ENCODE measurements around the gene TUB.

TUB gene

DNA sequence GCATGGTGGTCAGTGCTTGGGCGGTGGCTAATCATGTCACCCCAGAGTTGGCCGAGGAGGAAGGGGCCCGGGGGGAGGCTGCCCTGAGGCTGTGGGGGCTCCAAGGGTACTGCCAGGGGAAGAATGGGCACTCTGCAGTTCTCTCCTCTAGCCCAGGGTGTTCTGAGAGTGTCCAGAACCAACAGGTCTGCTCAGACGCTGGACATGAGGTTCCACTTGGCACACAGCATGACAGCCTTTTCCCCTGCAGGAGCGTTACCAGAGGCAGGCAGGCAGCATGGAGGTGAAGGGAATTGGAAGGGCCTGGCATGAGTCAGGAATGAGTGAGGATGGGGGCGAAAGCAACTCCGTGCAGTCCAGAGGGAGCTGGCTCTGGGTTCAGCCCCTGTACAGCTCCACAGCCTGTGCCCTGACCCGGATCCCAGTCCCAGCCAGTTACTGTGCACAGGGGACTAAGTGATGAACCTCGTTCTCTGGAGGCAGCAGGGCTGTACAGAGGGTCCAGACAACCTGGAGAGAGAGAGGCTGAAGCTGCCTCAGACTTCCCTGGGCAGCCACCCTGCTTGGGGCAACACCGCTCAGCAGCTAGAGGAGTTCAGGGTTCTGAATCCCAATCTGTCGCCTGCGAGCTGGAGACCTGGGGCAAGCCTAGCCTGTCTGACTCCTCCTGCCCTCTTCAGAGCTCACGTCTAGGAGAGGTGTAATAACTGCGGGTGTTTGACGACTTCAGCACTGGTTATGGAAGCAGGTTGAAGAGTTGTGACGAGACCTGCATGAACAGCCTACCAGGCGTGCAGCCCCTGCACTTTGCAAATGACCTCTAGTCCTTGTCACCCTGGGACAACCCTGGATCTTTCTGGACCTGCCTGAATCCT is 14.7 kb upstream of the TUB start:
- no peak overlapping the region for H3K9ac ChIP-seq (ENCODE audit: low read depth, low read length)
- no peak overlapping the region for H3K4me3 ChIP-seq (ENCODE audit: low read depth, low read length)
- H3K27me3 ChIP-seq (ENCODE audit: control insufficient read depth, insufficient read depth, low read length): peaks cover 6% of the 10 kb centered on the region
- H3K9me3 ChIP-seq (ENCODE audit: control insufficient read depth, insufficient read depth, low read length): no peaks in the 10 kb centered on the region
- H3K4me1 ChIP-seq (ENCODE audit: control insufficient read depth, insufficient read depth, low read length): no peaks in the 10 kb centered on the region
- H3K36me3 ChIP-seq (ENCODE audit: control insufficient read depth, insufficient read depth, low read length): no peaks in the 10 kb centered on the region

DNA sequence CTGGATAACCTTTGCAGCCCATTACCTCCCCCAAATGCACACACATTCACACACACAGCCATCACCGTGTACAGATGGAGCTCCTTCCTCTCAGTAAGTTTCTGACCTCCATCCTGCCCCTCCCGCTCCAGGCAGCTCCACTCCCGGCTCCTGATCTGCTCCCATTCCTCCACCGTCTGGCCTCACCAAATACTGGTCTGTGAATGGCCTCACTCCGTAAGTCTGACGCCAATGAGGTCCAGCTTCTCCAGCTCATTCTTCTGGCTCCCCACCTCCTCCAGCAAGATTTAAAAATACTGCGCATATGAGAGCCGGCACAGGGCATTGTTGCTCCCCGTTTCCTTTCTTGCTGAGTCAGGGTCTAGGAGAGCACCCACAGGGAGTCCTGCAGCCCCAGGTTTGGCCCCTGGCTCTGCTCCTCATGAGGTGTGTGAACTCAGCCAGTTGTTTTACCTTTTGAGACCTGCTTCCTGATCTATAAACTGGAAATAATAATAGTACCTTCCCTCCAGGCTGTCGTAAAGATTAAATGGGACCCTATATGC is 14.0 kb upstream of the TUB start:
- Histone ChIP-seq H3K9ac (ENCODE audit: low read depth, low read length) (no peak overlapping the region), H3K27me3 (ENCODE audit: control insufficient read depth, insufficient read depth, low read length) (peaks cover 9% of the 10 kb centered on the region), H3K9me3 (ENCODE audit: control insufficient read depth, insufficient read depth, low read length) (no peaks in the 10 kb centered on the region)

GRCh38 chr11:8067567-8067928 is 13.5 kb upstream of the TUB start:
- Histone ChIP-seq H3K4me1 (ENCODE audit: control insufficient read depth, insufficient read depth, low read length) (peaks cover 6% of the 10 kb centered on the region), H3K27me3 (ENCODE audit: control insufficient read depth, insufficient read depth, low read length) (peaks cover 11% of the 10 kb centered on the region), H3K9ac (ENCODE audit: low read depth, low read length) (no peak overlapping the region), H3K4me3 (ENCODE audit: low read depth, low read length) (no peak overlapping the region), H3K36me3 (ENCODE audit: control insufficient read depth, insufficient read depth, low read length) (no peaks in the 10 kb centered on the region), H3K9me3 (ENCODE audit: control insufficient read depth, insufficient read depth, low read length) (no peaks in the 10 kb centered on the region)

More for the DNA sequence above, 14.0 kb upstream of the TUB start:
- Histone ChIP-seq H3K36me3 (ENCODE audit: control insufficient read depth, insufficient read depth, low read length) (no peaks in the 10 kb centered on the region), H3K4me3 (ENCODE audit: low read depth, low read length) (no peak overlapping the region), H3K4me1 (ENCODE audit: control insufficient read depth, insufficient read depth, low read length) (peaks cover 2% of the 10 kb centered on the region)

DNA sequence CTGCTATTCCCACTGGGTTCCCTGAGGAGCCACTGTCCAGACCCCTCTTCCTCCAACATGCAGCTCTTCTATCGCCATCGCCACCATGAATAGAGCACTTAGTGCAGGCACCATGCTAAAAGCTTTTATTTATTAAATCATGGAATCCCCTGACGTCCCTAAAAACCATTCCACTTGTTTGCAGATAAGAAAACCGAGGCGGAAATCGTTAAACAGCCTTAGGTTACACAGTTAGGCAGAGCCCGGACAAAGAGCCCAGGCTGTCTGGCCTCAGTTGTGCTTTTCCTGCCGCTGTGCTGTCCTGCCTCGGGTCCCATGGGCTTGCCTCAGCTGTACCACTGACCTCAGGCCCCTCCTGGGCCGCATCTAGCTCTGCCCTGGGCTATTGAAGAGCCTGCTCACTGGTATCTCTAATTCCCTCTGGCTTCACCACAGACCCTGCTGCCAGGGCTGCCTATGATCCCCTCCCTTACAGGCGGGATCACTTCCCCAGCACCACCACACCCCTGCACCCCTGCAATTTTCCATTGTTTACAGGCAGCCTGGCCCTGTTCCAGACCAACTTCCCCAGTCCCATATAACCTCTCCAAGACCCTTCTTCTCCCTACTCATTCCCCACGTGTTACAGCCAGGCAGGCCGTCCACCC is 13.0 kb upstream of the TUB start:
- H3K27me3 ChIP-seq (ENCODE audit: control insufficient read depth, insufficient read depth, low read length): peaks cover 11% of the 10 kb centered on the region
- no peaks in the 10 kb centered on the region for H3K36me3 ChIP-seq (ENCODE audit: control insufficient read depth, insufficient read depth, low read length)
- no peak overlapping the region for H3K4me3 ChIP-seq (ENCODE audit: low read depth, low read length)
- H3K4me1 ChIP-seq (ENCODE audit: control insufficient read depth, insufficient read depth, low read length): peaks cover 10% of the 10 kb centered on the region
- no peaks in the 10 kb centered on the region for H3K9me3 ChIP-seq (ENCODE audit: control insufficient read depth, insufficient read depth, low read length)
- no peak overlapping the region for H3K9ac ChIP-seq (ENCODE audit: low read depth, low read length)

DNA sequence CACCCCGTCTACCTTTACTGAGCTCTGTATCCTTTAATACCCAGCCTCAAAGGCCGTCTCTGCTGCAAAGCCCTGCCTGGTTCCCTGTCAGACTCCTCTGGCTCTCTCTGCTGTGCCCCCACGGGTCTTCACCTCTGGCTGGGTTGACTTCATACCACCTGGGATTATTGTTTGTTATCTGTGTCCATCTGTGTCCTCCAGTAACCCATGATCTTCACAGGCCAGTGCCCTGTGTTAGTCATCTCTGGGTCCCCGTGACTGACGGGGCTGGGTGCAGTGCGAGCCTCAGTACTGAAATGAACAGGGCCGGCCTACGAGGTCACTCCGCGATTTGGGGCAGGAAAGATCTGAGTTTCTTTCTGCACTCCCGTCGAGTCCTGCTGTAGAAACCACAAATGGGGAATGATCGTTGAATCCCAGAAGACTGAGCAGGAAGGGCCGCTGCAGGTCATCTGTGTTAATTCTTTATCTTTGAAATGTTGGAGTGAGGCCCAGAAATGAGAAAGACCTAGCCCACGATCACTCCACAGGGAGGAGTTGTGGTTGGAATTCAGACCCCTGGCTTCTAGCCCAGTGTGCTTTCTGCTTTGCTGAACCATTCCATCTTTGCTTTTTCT is 12.3 kb upstream of the TUB start:
- H3K4me1 ChIP-seq (ENCODE audit: control insufficient read depth, insufficient read depth, low read length): peaks cover 17% of the 10 kb centered on the region
- H3K4me3 ChIP-seq (ENCODE audit: low read depth, low read length): no peak overlapping the region
- peaks cover 11% of the 10 kb centered on the region for H3K27me3 ChIP-seq (ENCODE audit: control insufficient read depth, insufficient read depth, low read length)
- H3K9me3 ChIP-seq (ENCODE audit: control insufficient read depth, insufficient read depth, low read length): no peaks in the 10 kb centered on the region
- no peak overlapping the region for H3K9ac ChIP-seq (ENCODE audit: low read depth, low read length)
- H3K36me3 ChIP-seq (ENCODE audit: control insufficient read depth, insufficient read depth, low read length): no peaks in the 10 kb centered on the region

- no peak overlapping the region for H3K4me3 ChIP-seq (ENCODE audit: low read depth, low read length)
- peaks cover 11% of the 10 kb centered on the region for H3K27me3 ChIP-seq (ENCODE audit: control insufficient read depth, insufficient read depth, low read length)
- no peaks in the 10 kb centered on the region for H3K9me3 ChIP-seq (ENCODE audit: control insufficient read depth, insufficient read depth, low read length)
- peaks cover 17% of the 10 kb centered on the region for H3K4me1 ChIP-seq (ENCODE audit: control insufficient read depth, insufficient read depth, low read length)
- no peak overlapping the region for H3K9ac ChIP-seq (ENCODE audit: low read depth, low read length)
- no peaks in the 10 kb centered on the region for H3K36me3 ChIP-seq (ENCODE audit: control insufficient read depth, insufficient read depth, low read length)
These were observed 11.2 kb upstream of the TUB start for GRCh38 chr11:8069771-8070170.

DNA sequence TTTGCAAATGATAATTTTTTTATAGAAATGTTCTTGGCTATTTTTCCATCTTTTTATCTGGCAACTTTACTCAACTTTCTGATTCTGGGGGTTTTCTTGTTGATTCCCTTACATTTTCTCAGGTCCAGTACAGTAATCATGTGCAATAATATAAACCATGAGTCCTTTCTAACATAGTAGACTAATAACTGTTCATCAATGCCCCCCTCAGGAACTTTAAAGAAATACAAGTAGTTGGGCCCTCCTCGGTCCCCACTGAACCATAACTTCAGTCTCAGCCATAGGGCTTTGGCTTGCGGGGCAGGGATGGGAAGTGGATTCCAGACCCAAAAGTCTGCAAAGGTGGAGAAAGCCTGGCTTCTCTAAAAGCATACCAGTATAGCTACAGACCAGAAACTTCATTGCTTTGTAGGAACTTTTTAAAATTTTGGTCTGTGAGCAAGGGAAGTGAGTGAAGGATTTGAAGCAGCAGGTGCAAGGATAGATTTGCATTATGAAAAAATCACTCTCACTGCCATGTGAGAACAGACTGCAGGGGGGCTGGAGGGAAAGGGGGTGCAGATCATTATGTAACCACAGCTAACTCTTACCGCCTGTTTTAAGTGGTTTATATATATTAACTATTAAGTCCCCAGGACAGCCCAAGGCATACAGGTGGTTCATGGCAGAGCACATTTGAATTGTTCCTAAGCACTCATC is 10.4 kb upstream of the TUB start:
- Histone ChIP-seq H3K4me3 (ENCODE audit: low read depth, low read length) (no peak overlapping the region), H3K9ac (ENCODE audit: low read depth, low read length) (no peak overlapping the region), H3K27me3 (ENCODE audit: control insufficient read depth, insufficient read depth, low read length) (peaks cover 11% of the 10 kb centered on the region), H3K9me3 (ENCODE audit: control insufficient read depth, insufficient read depth, low read length) (no peaks in the 10 kb centered on the region), H3K4me1 (ENCODE audit: control insufficient read depth, insufficient read depth, low read length) (peaks cover 17% of the 10 kb centered on the region), H3K36me3 (ENCODE audit: control insufficient read depth, insufficient read depth, low read length) (no peaks in the 10 kb centered on the region)

GRCh38 chr11:8071616-8072581 is 9.1 kb upstream of the TUB start:
- no peaks in the 10 kb centered on the region for H3K36me3 ChIP-seq (ENCODE audit: control insufficient read depth, insufficient read depth, low read length)
- H3K27me3 ChIP-seq (ENCODE audit: control insufficient read depth, insufficient read depth, low read length): peaks cover 11% of the 10 kb centered on the region
- no peak overlapping the region for H3K9ac ChIP-seq (ENCODE audit: low read depth, low read length)
- H3K9me3 ChIP-seq (ENCODE audit: control insufficient read depth, insufficient read depth, low read length): no peaks in the 10 kb centered on the region
- H3K4me3 ChIP-seq (ENCODE audit: low read depth, low read length): no peak overlapping the region
- peaks cover 17% of the 10 kb centered on the region for H3K4me1 ChIP-seq (ENCODE audit: control insufficient read depth, insufficient read depth, low read length)

DNA sequence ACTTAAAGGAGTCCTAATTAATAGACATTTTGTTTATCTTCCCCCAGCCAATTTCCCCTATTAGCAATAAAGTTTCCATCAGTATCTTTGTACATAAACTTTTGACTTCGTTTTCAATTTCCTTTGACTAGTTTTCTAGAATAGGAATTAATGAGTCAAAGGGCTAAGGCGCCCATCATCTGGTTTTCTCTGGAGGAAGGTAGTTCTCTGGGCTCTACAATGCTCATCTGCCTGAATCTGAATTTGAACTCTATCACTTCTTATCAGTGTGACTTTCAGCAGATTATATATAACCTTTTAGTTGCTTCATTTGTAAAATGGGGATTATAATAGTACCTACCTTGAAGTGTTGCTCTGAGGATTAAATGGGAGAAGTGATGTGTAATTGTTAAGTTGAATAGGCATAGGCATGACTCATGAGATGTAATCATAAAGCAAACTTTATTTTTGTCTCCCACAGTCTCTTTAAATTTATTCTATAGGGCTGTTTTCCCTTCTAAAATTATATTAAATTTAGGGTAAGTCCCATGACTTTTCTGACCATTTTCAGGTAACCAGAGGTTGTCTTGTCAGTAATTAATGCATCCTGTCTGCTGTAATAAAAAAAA is 5.8 kb upstream of the TUB start:
- Histone ChIP-seq H3K4me1 (ENCODE audit: control insufficient read depth, insufficient read depth, low read length) (peaks cover 19% of the 10 kb centered on the region), H3K27me3 (ENCODE audit: control insufficient read depth, insufficient read depth, low read length) (peaks cover 26% of the 10 kb centered on the region), H3K4me3 (ENCODE audit: low read depth, low read length) (no peak overlapping the region), H3K9ac (ENCODE audit: low read depth, low read length) (no peak overlapping the region), H3K36me3 (ENCODE audit: control insufficient read depth, insufficient read depth, low read length) (no peaks in the 10 kb centered on the region), H3K9me3 (ENCODE audit: control insufficient read depth, insufficient read depth, low read length) (no peaks in the 10 kb centered on the region)

DNA sequence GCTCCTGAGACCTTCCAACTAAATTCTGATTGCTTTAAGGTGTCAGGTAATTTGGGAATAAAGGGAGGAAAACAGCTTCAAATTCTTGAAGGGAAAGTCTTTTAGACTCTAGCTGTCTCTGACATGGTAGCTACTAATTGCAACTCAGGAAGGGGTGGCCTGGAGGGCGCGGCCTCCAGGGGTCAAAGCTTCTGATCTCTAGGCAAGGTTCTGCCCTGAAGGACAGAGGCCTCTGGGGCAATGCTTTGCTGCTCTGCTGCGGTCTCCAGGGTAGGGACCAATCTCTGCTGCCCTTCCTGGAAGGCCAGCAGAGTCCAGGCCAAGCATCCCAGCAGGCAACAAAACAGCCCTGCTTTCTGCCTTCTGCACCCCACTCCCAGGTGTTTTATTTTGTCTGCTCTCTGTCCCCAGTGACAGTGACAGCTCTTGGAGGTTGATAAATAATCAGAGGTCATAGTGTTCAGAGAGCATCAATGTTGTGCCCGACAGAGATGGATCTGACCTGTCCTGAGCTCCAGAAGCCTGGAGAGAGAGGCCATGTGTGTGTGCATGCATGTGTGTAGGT is 1.8 kb upstream of the TUB start:
- H3K4me3 ChIP-seq (ENCODE audit: low read depth, low read length): no peak overlapping the region
- H3K27me3 ChIP-seq (ENCODE audit: control insufficient read depth, insufficient read depth, low read length): peaks cover 31% of the 10 kb centered on the region
- peaks cover 7% of the 10 kb centered on the region for H3K4me1 ChIP-seq (ENCODE audit: control insufficient read depth, insufficient read depth, low read length)
- no peaks in the 10 kb centered on the region for H3K9me3 ChIP-seq (ENCODE audit: control insufficient read depth, insufficient read depth, low read length)
- H3K9ac ChIP-seq (ENCODE audit: low read depth, low read length): no peak overlapping the region
- H3K36me3 ChIP-seq (ENCODE audit: control insufficient read depth, insufficient read depth, low read length): no peaks in the 10 kb centered on the region

All from iPS-15b (cell line).